K562 (cell line): ENCODE results near the gene IPO7. TPM values are rescaled to one million over a fixed set of nuclear protein-coding genes. Genes with fewer than 3 reads are reported as not detected.

Source experiments
- BRD9 ChIP-seq: fragments of 450-650 bp; IDR thresholded peaks from 2 replicates; pipeline ENCODE4 v1.6.1; 2018; ENCODE audit warnings: low read depth; ENCODE audit not compliant: partially characterized antibody
- ELK1 ChIP-seq: sonication (generic); formaldehyde crosslinking; IDR thresholded peaks from 2 replicates; pipeline ENCODE4 v1.8.1; 2022; ENCODE audit warnings: missing genetic modification reagents
- KDM4B ChIP-seq, 2 experiments: fragments of 450-650 bp in 1 of 2; sonication (generic) in 1 of 2; IDR thresholded peaks; 2 replicates each; pipeline ENCODE4 v1.6.1; 2016 to 2017; ENCODE audit warnings: borderline replicate concordance in 2 of 2, antibody characterized with exemption in 1 of 2, low read depth in 1 of 2, mild to moderate bottlenecking in 1 of 2
- PCBP1 ChIP-seq: fragments of 200-400 bp; formaldehyde crosslinking; IDR thresholded peaks from 2 replicates; pipeline ENCODE4 v1.6.1; 2018; ENCODE audit warnings: mild to moderate bottlenecking, low read depth, low read length; ENCODE audit not compliant: poor library complexity, severe bottlenecking
- PHTF2 ChIP-seq: fragments of 250-450 bp; sonication (Bioruptor Pico); IDR thresholded peaks from 2 replicates; pipeline ENCODE4 v1.5.0; 2021; ENCODE audit warnings: mild to moderate bottlenecking
- SMARCA5 ChIP-seq: fragments of 450-650 bp; IDR thresholded peaks from 2 replicates; pipeline ENCODE4 v1.6.1; 2016
- SPI1 ChIP-seq: IDR thresholded peaks from 2 replicates; pipeline ENCODE4 v1.6.1; 2011; ENCODE audit warnings: low read depth, low read length, control low read depth, borderline replicate concordance
- VEZF1 ChIP-seq: fragments of 200-800 bp; sonication (Bioruptor generic); IDR thresholded peaks from 2 replicates; pipeline ENCODE4 v1.6.1; 2017; ENCODE audit warnings: missing genetic modification characterization, missing compliant biosample characterization
- ZBTB43 ChIP-seq: sonication (generic); formaldehyde crosslinking; IDR thresholded peaks from 2 replicates; pipeline ENCODE4 v1.8.0; 2023; ENCODE audit warnings: mild to moderate bottlenecking, missing genetic modification reagents
- ZFP36 ChIP-seq: fragments of 150-350 bp; IDR thresholded peaks from 2 replicates; pipeline ENCODE4 v1.6.1; 2018; ENCODE audit warnings: low read length, low read depth; ENCODE audit not compliant: partially characterized antibody
- ZNF586 ChIP-seq: fragments of 450-650 bp; formaldehyde crosslinking; conservative IDR thresholded peaks from 2 replicates; pipeline ENCODE4 v1.4.0; 2020; ENCODE audit warnings: mild to moderate bottlenecking, moderate library complexity
- ZZZ3 ChIP-seq: fragments of 450-650 bp; IDR thresholded peaks from 2 replicates; pipeline ENCODE4 v1.6.1; 2016; ENCODE audit warnings: antibody characterized with exemption, mild to moderate bottlenecking, moderate library complexity
- polyA plus RNA-seq, 8 experiments: library from polyadenylated mRNA; depleted of rRNA in 4 of 8; stranded (reverse) in 5 of 8; unstranded in 3 of 8; fragments of >200 nt; fragmentation: Nextera tagmentation in 2 of 8; fragmentation: Illumina TruSeq in 1 of 8; extraction: Ambion mirVana in 2 of 8; extraction: Trizol in 1 of 8; gene quantifications; 2 replicates each; pipeline versions ENCODE4 v1.2.1 to v1.2.3, GENCODE V29; 2011 to 2014; ENCODE audit warnings: inconsistent platforms in 1 of 8, missing spikeins in 1 of 8
- total RNA-seq, 7 experiments: library from RNA; depleted of rRNA in 6 of 7; stranded (reverse); fragments of >200 nt in 6 of 7; fragmentation: Illumina TruSeq in 2 of 7; extraction: Trizol in 2 of 7; gene quantifications; 2 replicates each; pipeline versions ENCODE4 v1.2.1 to v1.2.3, GENCODE V29; 2011 to 2021; ENCODE audit warnings: low replicate concordance in 1 of 7
- TF ChIP-seq, protein P1 (sequence below): fragments of 250-450 bp; sonication (Bioruptor Pico); IDR thresholded peaks from 2 replicates; pipeline ENCODE4 v1.8.0; 2022; ENCODE audit warnings: inconsistent platforms
- TF ChIP-seq, protein P2 (sequence below): sonication (generic); formaldehyde crosslinking; IDR thresholded peaks from 2 replicates; pipeline ENCODE4 v1.8.1; 2023; ENCODE audit warnings: mild to moderate bottlenecking, missing genetic modification reagents
- TF ChIP-seq, protein P3 (sequence below): fragments of 250-450 bp; sonication (Bioruptor Pico); IDR thresholded peaks from 2 replicates; pipeline ENCODE4 v1.5.0; 2021; ENCODE audit warnings: mild to moderate bottlenecking, moderate library complexity

Gene IPO7
- total and polyA plus RNA-seq, 9 of the 15 experiments (the other 6 are each of a cell fraction or from before 2014, with no cell fraction given): 23.6 to 138 (median 110) TPM

- TF ChIP-seq PCBP1: no peak
- TF ChIP-seq VEZF1 (CRISPR knock-in tag): no peak
- TF ChIP-seq, protein P1, sequence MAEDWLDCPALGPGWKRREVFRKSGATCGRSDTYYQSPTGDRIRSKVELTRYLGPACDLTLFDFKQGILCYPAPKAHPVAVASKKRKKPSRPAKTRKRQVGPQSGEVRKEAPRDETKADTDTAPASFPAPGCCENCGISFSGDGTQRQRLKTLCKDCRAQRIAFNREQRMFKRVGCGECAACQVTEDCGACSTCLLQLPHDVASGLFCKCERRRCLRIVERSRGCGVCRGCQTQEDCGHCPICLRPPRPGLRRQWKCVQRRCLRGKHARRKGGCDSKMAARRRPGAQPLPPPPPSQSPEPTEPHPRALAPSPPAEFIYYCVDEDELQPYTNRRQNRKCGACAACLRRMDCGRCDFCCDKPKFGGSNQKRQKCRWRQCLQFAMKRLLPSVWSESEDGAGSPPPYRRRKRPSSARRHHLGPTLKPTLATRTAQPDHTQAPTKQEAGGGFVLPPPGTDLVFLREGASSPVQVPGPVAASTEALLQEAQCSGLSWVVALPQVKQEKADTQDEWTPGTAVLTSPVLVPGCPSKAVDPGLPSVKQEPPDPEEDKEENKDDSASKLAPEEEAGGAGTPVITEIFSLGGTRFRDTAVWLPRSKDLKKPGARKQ (CRISPR knock-in tag): no peak
- TF ChIP-seq ZZZ3: no peak
- TF ChIP-seq SMARCA5: no peak
- 0 out of 2 replicates have a peak, but pooled peaks have one; percentile 25 for TF ChIP-seq ZBTB43
- TF ChIP-seq BRD9: peak; percentile 95
- TF ChIP-seq, protein P2, sequence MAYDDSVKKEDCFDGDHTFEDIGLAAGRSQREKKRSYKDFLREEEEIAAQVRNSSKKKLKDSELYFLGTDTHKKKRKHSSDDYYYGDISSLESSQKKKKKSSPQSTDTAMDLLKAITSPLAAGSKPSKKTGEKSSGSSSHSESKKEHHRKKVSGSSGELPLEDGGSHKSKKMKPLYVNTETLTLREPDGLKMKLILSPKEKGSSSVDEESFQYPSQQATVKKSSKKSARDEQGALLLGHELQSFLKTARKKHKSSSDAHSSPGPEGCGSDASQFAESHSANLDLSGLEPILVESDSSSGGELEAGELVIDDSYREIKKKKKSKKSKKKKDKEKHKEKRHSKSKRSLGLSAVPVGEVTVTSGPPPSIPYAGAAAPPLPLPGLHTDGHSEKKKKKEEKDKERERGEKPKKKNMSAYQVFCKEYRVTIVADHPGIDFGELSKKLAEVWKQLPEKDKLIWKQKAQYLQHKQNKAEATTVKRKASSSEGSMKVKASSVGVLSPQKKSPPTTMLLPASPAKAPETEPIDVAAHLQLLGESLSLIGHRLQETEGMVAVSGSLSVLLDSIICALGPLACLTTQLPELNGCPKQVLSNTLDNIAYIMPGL (CRISPR knock-in tag): no peak
- peak in 1 of 2 experiments; percentile 55; a peak in 1 of 4 replicates for TF ChIP-seq KDM4B (IDR thresholded peaks at IDR 0.05; ENCODE audit: borderline replicate concordance in 2 of 2, low read depth in 1 of 2)
- no peak for TF ChIP-seq ZNF586 (CRISPR knock-in tag)
- TF ChIP-seq, protein P3, sequence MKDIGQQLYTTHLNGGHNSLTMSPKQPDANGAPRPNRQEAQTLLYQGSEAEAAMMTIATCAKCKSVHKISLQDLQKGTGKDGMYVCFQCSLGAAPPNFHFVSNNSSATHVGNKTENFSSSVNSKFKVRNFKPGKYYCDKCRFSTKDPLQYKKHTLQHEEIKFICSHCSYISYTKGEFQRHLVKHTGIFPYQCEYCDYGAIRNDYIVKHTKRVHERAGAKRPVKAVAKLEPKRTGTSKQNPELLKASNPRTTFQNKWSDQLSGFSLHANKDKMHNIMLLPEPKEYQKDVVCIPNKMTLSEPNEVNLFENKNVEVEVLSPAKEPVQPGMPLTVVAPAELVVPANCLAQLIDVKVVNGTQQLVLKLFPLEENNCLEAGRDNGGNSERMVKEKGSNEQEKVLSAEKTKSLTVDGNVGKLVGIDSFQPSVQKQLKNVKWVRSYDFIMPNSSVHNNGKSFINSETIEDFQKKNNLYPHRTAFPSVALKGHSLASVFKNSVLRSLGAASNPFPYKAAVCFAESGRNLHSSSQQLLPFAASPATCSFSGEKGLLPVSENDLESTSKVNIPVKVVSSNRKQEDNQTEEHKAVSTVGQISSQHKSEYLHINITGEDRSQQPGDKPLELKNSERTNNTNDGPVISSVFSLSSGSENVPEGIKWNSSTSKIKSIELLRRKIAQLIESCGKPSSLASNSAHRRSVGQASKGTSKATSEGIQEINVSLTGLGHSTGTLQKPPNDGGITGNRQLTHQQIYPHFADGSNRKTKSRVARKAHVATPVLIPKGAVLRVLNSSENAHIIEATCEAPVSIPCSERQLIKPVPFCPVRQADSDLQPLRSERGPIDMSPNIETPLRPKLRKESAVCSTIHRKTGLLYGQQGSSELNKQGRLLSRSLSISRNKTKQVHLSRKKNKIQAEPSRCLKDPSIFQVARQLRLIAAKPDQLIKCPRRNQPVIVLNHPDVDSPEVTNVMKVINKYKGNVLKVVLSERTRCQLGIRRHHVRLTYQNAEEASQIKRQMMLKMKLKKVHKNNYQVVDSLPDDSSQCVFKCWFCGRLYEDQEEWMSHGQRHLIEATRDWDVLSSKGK (CRISPR knock-in tag): no peak
- no peak for TF ChIP-seq ELK1 (CRISPR knock-in tag)
- TF ChIP-seq PHTF2 (CRISPR knock-in tag): no peak
- TF ChIP-seq SPI1: no peak
- TF ChIP-seq ZFP36: no peak
These were observed 76.0 kb downstream of the IPO7 start, which contains the start of gene ZNF143 (continued) for GRCh38 chr11:9460322-9461062.
